NCI-H1417 treated with DMSO at 0.1 percent for 48 hours (cell line): ENCODE measurements around the gene TPP1.

Experiments
- DNase-seq: peaks from one replicate; lab custom pipeline; 2025; lab: John Stamatoyannopoulos, UW

Gene TPP1

DNA sequence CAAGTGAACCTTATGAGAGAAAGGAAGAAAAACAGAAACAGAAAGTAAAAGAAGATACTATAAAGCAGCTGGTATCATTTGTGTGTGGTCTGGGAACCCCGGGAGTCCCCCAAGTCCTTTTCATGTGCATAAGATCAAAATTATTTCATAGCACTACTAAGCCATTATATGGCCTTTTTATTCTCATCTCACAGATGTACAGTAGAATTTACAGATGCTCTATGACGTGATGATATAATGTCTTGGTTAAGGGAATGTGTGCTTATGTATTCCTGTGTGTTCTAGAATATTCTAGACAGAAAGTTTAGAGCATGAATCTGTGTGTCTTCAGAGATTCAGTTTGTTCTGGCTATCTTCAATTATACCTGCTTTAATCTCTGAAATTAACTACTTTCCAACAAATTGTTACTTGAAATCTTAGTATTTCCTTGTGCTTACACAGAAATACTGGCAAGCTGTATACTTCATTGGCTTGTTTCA is 8.6 kb upstream of the TPP1 start:
- no peak for DNase-seq

DNA sequence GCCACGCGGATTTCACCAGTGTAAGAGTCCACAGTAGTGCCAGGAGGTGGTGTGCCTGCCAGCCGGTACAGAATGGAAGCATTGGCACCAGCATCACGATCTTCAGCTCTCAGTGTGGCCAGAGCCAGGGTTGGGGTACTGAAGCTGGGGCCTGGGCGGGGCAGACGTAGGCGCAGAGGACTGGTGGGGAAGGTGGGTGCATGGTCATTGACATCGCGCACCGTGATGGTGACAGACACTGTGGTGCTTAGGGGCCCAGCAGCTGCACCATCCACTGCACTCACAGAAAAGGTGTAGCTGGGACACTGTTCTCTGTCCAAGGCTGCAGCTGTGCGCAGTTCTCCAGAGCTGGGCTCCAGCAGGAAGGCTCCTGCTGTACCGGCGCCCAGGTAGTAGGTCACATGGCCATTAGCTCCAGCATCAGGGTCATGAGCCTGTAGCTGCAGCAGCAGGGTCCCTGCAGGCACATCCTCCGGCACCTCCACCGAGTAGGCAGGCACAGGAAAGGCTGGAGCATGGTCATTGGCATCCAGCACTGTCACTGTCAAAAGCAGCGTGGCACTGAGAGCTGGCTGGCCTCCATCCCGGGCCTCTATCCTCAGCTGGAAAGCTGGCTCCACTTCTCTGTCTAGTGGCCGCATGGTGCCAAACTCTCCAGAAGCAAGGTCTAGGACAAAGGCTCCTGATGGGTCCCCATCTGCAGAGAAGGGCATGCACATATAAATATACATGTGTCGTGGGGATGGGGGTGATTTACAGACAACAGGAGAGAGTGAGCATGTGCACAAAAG is 7.9 kb upstream of the TPP1 start:
- no peak for DNase-seq

- no peak for DNase-seq
These were observed 6.7 kb upstream of the TPP1 start for GRCh38 chr11:6625832-6626420.

DNA sequence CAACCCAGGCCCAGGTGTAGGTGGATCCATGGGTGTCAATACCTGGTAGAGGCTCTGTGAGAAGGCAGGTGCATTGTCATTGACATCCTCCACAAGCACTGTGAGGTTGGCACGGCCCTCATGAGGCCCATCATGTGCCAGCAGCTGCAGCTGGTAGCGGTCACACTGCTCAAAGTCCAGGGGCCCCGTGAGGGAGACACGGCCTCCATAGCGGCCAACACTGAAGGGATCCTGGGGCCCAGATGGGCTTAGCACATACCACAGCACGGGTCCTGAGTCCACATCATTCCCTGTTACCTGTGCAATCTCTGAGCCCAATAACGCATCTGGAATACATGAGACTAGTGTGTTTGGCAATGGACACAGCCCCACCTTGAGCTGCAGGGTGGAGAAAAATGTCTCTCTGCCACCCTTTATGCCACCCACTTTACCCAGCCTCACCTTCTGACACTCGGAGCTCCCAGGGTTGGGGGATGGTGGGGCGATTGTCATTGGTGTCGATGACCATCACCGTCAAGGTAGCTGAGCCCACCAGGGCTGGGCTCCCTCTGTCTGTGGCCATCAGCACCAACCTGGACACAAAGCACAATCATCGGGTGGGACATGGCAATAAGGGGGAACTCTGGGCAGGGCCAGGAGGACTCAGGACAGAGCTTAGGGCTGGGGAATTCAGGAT is 6.1 kb upstream of the TPP1 start:
- DNase-seq = no peak

DNA sequence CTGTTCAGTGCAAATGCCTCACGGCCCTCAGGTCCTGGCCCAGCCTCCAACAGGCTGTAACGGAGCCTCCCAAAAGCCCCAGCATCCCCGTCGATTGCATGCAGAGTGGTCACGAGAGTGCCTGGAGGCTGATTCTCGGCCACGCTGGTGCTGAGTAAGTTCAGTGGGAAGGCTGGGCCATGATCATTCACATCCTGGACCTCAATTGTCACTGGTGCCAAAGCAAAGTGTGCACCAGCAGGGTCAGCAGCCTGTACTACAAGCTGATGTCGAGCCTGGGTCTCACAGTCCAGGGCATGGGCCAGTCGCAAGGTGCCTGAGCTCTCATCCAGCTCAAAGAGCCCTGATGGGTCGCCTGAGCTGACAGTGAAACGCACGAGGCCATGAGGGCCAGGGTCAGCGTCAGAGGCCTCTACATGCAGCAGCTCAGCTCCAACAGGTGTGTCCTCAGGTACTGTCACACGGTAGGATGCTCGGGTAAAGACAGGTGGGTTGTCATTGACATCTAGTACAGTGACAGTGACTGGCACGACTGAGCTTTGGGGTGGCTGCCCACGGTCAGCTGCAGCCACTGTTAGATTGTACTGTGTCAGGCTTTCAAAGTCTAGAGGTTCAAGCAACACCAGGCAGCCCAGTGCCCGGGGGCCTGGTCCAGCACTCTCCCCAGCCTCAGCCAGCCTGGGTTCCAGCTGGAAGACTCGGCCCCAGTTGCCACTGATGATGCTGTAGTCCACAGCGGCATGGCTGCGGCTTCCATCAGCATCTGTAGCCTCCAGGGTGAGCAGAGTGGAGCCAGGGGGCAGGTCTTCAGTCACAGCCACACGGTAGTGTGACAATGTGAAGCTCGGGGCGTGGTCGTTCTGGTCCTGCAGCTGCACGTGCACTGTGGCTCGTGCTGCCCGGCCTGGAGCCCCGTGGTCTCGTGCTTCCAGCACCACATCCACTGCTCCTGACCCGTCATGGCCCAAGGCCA is 4.5 kb upstream of the TPP1 start:
- no peak for DNase-seq

GRCh38 chr11:6622261-6623171 is 3.3 kb upstream of the TPP1 start:
- no peak for DNase-seq

GRCh38 chr11:6621711-6622211 is 2.5 kb upstream of the TPP1 start:
- DNase-seq = no peak

- DNase-seq = no peak
These were observed 1.4 kb upstream of the TPP1 start for GRCh38 chr11:6620636-6621035.

DNA sequence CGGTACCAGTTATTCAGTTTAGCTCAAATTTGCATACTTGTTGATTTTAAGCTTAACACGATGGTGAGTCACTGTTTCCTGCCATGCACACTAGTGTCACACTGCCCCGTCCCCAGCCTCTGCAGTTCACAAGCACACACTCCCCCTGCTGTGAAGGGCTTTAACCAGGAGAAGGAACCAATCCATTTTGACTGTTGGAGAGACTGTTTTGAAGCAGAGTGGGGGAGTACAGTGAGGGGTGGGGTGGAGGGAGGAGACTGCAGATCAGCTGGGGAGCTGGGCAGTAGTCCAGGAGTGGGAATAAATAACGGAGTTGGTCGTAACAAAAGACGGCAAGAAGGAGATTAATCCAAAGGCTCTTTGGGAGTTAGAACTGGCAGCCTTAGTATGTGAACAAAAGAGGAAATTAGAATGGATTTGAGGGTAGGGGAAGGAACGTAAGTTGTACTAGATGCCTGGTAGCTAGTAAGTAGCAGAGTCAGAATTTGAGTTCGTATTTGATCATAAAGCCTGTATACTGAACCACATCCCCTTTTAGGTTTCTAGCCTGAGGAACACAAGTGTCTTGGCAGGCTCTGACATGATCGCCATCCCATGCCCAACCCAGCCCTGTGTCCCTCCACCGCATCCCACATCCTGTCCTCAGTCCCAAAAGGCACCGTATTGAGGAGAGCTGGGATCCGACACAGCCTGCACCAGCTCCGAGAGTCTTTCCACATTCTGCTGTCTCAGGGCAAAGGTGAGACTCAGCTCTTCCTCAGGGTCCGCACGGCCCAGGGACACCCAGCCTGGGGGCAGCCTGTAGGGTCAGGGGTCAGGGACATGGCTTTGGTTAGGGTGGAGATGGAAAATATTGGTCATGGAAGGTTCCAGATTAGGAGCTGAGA is 862 bp downstream of the TPP1 start:
- DNase-seq = no peak

GRCh38 chr11:6617315-6617781 is 1.9 kb downstream of the TPP1 start:
- DNase-seq = no peak

DNA sequence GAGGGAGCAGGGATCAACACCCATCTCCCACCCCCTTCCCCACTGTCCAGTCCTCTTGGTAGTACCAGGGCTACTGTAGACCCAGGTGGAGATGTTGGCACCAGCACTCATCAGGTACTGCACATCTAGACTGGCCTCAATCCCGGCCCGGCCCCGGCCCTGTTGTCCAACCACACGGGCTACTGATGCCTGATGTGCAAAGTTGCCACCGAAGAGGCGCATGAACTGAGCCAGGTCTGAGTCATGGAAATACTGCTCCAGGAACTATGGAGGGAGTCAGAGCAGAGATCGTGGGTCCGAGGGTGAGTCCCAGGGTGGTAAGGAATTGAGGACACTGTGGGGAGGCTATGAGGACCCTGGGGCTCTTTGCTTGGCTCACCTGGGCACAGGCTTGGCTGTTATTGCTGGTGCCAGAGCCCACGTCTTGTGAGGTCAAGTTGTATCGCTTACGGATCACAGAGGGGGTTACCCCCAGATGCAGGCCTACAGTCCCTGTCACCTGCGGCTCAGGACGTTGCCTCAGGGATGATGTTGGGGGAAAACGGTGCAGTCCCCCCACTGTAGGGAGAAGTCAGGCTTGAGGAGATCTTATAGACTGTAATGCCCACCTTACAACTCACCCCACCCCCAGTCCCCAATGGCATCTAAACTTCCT is 2.5 kb downstream of the TPP1 start:
- no peak for DNase-seq

- no peak for DNase-seq
These were observed 3.2 kb downstream of the TPP1 start for GRCh38 chr11:6615882-6616585.

- DNase-seq = no peak
These were observed 4.2 kb downstream of the TPP1 start for GRCh38 chr11:6615046-6615445.

GRCh38 chr11:6614446-6614845 is 4.8 kb downstream of the TPP1 start:
- no peak for DNase-seq

GRCh38 chr11:6613496-6613895 is 5.7 kb downstream of the TPP1 start:
- no peak for DNase-seq

DNA sequence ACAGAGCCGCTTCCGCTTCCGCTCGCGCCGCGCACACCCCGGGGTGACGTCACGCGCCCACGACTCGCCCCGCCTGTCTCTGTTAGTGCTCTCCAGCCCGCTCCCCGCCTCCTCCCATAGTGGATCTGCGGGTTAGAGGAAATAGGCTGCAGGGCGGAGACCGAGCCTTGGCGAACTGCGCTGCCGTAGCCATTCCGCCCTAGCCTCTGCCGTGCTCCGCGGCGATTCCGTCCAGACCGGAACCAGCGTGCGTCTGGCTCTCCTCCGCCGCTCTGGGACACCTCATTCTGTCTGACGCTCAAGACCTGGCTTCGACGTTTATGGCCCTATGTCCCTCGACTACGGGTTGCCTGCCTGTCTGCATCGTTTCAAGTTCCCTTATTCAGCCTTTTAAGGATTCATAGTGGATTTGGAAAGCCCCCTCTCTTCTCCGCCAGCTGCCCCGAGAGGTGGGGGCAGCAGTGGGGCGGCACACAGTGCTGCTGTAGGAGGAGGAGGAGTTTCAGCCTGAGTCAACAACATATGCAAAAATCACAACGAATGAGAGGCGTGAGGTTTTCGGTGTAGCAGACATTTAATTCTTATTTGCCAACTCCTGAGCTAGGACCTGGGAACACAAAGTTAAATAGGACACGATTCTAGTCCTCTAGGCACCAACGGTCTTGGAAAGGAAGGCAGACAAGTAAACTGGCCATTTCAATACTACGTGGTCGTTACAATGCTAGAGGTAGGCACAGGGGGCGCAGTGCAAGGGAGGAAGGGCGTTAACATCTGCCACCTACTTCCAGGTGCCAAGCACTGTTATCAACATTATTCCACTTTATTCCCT is 6.8 kb downstream of the TPP1 start, which contains the start of gene TAF10:
TSS of gene TAF10 (minus strand) at position 4 of the 829 bp plus-strand sequence. CDS start 27 bp downstream, outside the sequence.
- peak; percentile 65 for DNase-seq

- DNase-seq = no peak
These were observed 7.3 kb downstream of the TPP1 start for GRCh38 chr11:6611963-6612212.
